OCI-LY1 (cell line): Measurements from ENCODE around the gene ESYT1.

ENCODE experiments used
- H2AFZ ChIP-seq: fragments of 200-600 bp; sonication (generic), shearing (Covaris generic); 2 replicates; pipeline ENCODE4 v1.6.0; 2014; ENCODE audit warnings: antibody characterized with exemption, mild to moderate bottlenecking, low read length
- H3F3A ChIP-seq: fragments of 200-600 bp; sonication (generic), shearing (Covaris generic); 2 replicates; pipeline ENCODE4 v1.6.0; 2014; ENCODE audit warnings: mild to moderate bottlenecking, antibody characterized with exemption, low read length, moderate library complexity; ENCODE audit not compliant: insufficient read depth
- H3K27ac ChIP-seq: fragments of 200-600 bp; sonication (generic); 2 replicates; pipeline ENCODE4 v1.5.1; 2014; ENCODE audit warnings: low read length, mixed run types, mild to moderate bottlenecking, low read depth; ENCODE audit not compliant: poor library complexity, severe bottlenecking
- H3K27me3 ChIP-seq: fragments of 200-600 bp; sonication (generic); 2 replicates; pipeline ENCODE4 v1.6.0; 2014; ENCODE audit warnings: antibody characterized with exemption, mild to moderate bottlenecking, low read length, moderate library complexity; ENCODE audit not compliant: insufficient read depth
- H3K36me3 ChIP-seq: fragments of 200-600 bp; sonication (generic); 2 replicates; pipeline ENCODE4 v1.6.1; 2014; ENCODE audit warnings: mild to moderate bottlenecking, antibody characterized with exemption, low read length, moderate library complexity, mixed read lengths; ENCODE audit not compliant: insufficient read depth
- H3K4me1 ChIP-seq: fragments of 200-600 bp; sonication (generic); 2 replicates; pipeline ENCODE4 v1.5.1; 2014; ENCODE audit warnings: mild to moderate bottlenecking, low read length, moderate library complexity; ENCODE audit not compliant: insufficient read depth, severe bottlenecking
- H3K4me2 ChIP-seq: fragments of 200-600 bp; sonication (generic), shearing (Covaris generic); 2 replicates; pipeline ENCODE4 v1.6.1; 2014; ENCODE audit warnings: low read length
- H3K4me3 ChIP-seq: fragments of 200-600 bp; sonication (generic); 2 replicates; pipeline ENCODE4 v1.5.1; 2014; ENCODE audit warnings: low read length, low read depth, mild to moderate bottlenecking, mixed read lengths; ENCODE audit not compliant: poor library complexity, severe bottlenecking
- H3K79me2 ChIP-seq: fragments of 200-600 bp; shearing (Covaris generic); 2 replicates; pipeline ENCODE4 v1.6.1; 2016; ENCODE audit warnings: mixed run types, low read length, mixed read lengths; ENCODE audit not compliant: insufficient read depth
- H3K9ac ChIP-seq: fragments of 200-600 bp; sonication (generic), shearing (Covaris generic); 2 replicates; pipeline ENCODE4 v1.6.1; 2014; ENCODE audit warnings: mild to moderate bottlenecking, low read length, mixed read lengths
- H3K9me2 ChIP-seq: fragments of 200-600 bp; sonication (generic), shearing (Covaris generic); 2 replicates; pipeline ENCODE4 v1.6.1; 2014; ENCODE audit warnings: low read depth, mild to moderate bottlenecking, low read length, mixed read lengths
- H3K9me3 ChIP-seq: fragments of 200-600 bp; shearing (Covaris generic); 2 replicates; pipeline ENCODE4 v1.6.1; 2014; ENCODE audit warnings: low read length, mixed read lengths
- H4K20me1 ChIP-seq: fragments of 200-600 bp; sonication (generic), shearing (Covaris generic); 2 replicates; pipeline ENCODE4 v1.6.0; 2016; ENCODE audit warnings: mild to moderate bottlenecking, low read length; ENCODE audit not compliant: insufficient read depth
- CTCF ChIP-seq: fragments of 200-600 bp; sonication (generic), shearing (Covaris generic); IDR thresholded peaks from 2 replicates; pipeline ENCODE4 v1.5.1; 2017; ENCODE audit warnings: mild to moderate bottlenecking, antibody characterized with exemption, low read length, moderate library complexity, mixed read lengths
- EZH2 ChIP-seq: fragments of 200-600 bp; sonication (generic), shearing (Covaris generic); IDR thresholded peaks from 2 replicates; pipeline ENCODE4 v1.8.0; 2017; ENCODE audit warnings: borderline replicate concordance, mixed run types, mild to moderate bottlenecking, antibody characterized with exemption, low read length, moderate library complexity, mixed read lengths

Gene ESYT1

GRCh38 chr12:56103823-56104108, 24.3 kb upstream of the ESYT1 start:
- peak overlapping the region; percentile 83 for H3K4me2 ChIP-seq
- H3K4me1 ChIP-seq: peaks cover 23% of the 10 kb centered on the region
- no peak for TF ChIP-seq EZH2
- no peak for TF ChIP-seq CTCF
- no peaks in the 10 kb centered on the region for H3F3A ChIP-seq
- peak overlapping the region; percentile 98 for H3K9ac ChIP-seq
- peaks cover 29% of the 10 kb centered on the region for H3K36me3 ChIP-seq
- H3K27ac ChIP-seq: no peak overlapping the region
- H4K20me1 ChIP-seq: no peaks in the 10 kb centered on the region
- H3K27me3 ChIP-seq: no peaks in the 10 kb centered on the region
- peaks cover 27% of the 10 kb centered on the region for H3K79me2 ChIP-seq
- H2AFZ ChIP-seq: 0 out of 2 replicates have a peak overlapping the region, but pooled peaks have one; percentile 7
- no peaks in the 10 kb centered on the region for H3K9me2 ChIP-seq
- no peaks in the 10 kb centered on the region for H3K9me3 ChIP-seq
- H3K4me3 ChIP-seq: peak overlapping the region; percentile 94

GRCh38 chr12:56104109-56104814, 23.8 kb upstream of the ESYT1 start, which contains the start of gene PA2G4:
Gene PA2G4 (plus strand): TSS chr12:56104559. CDS start chr12:56104738, 179 bp downstream.
- peaks cover 23% of the 10 kb centered on the region for H3K4me1 ChIP-seq
- peak within 1 kb of the TSS; percentile 83 for H3K4me2 ChIP-seq
- H2AFZ ChIP-seq: 0 out of 2 replicates have a peak within 1 kb of the TSS, but pooled peaks have one; percentile 7
- H3K36me3 ChIP-seq: peaks cover 34% of the 10 kb centered on the region
- H3F3A ChIP-seq: no peaks in the 10 kb centered on the region
- H3K4me3 ChIP-seq: peak within 1 kb of the TSS; percentile 94
- peak within 1 kb of the TSS; percentile 71 for H3K27ac ChIP-seq
- no peaks in the 10 kb centered on the region for H3K9me3 ChIP-seq
- H3K79me2 ChIP-seq: peaks cover 27% of the 10 kb centered on the region
- H3K27me3 ChIP-seq: no peaks in the 10 kb centered on the region
- no peaks in the 10 kb centered on the region for H4K20me1 ChIP-seq
- no peak for TF ChIP-seq EZH2
- no peak for TF ChIP-seq CTCF
- no peaks in the 10 kb centered on the region for H3K9me2 ChIP-seq
- peak within 1 kb of the TSS; percentile 98 for H3K9ac ChIP-seq

GRCh38 chr12:56104815-56105608, 23.1 kb upstream of the ESYT1 start:
- Histone ChIP-seq H4K20me1 (no peaks in the 10 kb centered on the region), H3K9me2 (no peaks in the 10 kb centered on the region), H3K9me3 (no peaks in the 10 kb centered on the region), H3K4me3 (peak overlapping the region; percentile 94), H3K27ac (peak overlapping the region; percentile 71), H3K79me2 (peaks cover 27% of the 10 kb centered on the region), H3F3A (no peaks in the 10 kb centered on the region), H3K9ac (peak overlapping the region; percentile 98), H3K4me1 (peaks cover 23% of the 10 kb centered on the region), H3K4me2 (peak overlapping the region; percentile 83), H3K36me3 (peaks cover 42% of the 10 kb centered on the region), H3K27me3 (no peaks in the 10 kb centered on the region), H2AFZ (no peak overlapping the region)
- no peak for TF ChIP-seq CTCF
